ENCODE measurements around the gene ZIC4. TPM values are rescaled to one million over a fixed set of nuclear protein-coding genes. Genes with fewer than 3 reads are reported as not detected.

ZIC4 gene
- polyA plus RNA-seq, 1 of the 3 experiments (the other 2 are of a cell fraction): 1.3 TPM

DNA sequence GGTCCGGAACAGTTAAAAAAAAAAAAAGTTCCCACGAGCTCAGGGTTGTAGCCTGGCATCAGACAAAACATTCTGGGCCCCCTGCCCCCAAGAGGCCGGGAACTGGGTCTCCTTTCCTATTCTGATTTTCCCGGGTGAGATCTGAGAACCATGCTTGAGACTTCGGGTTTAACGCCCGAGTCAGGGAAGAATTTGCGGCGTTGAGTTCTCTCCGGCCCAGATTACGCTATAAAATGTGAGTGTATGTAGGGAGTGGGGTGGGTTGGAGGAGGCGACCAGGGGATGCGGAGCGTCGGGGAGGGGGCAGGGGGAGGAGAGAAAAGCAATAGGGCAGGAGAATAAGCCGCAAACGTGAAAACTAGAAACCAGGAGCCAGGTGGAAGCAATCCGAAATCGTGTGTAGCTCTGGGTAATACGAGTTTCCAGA is 5.5 kb upstream of the ZIC4 start:
- 60% methylated on average over 20 of the region's 20 CpGs for WGBS (ENCODE audit: low lambda C conversion rate)
- DNase-seq: no peak
- no peak overlapping the region for H3K27ac ChIP-seq (ENCODE audit: low read depth in 2 of 2, low read length in 1 of 2)
- H3K9me2 ChIP-seq: no peaks in the 10 kb centered on the region
- H3K4me2 ChIP-seq: no peak overlapping the region
- TF ChIP-seq MXI1 (IDR thresholded peaks at IDR 0.05; ENCODE audit: low read depth, low read length) (no peak), SMC3 (IDR thresholded peaks at IDR 0.05; ENCODE audit: low read depth, low read length) (no peak), MEF2A (IDR thresholded peaks at IDR 0.05; ENCODE audit: borderline replicate concordance, low read depth) (no peak), CHD2 (IDR thresholded peaks at IDR 0.05; ENCODE audit: low read length, partially characterized antibody) (no peak), EP300 (IDR thresholded peaks at IDR 0.05; ENCODE audit: borderline replicate concordance in 1 of 2, low read depth in 1 of 2, low read length in 1 of 2) (no peak), RAD21 (IDR thresholded peaks at IDR 0.05; ENCODE audit: low read length) (no peak), YY1 (IDR thresholded peaks at IDR 0.05; ENCODE audit: low read depth) (no peak), FOXJ3 (CRISPR knock-in tag; IDR thresholded peaks at IDR 0.05) (no peak), JUND (IDR thresholded peaks at IDR 0.05) (no peak)
- TF ChIP-seq, protein P1, sequence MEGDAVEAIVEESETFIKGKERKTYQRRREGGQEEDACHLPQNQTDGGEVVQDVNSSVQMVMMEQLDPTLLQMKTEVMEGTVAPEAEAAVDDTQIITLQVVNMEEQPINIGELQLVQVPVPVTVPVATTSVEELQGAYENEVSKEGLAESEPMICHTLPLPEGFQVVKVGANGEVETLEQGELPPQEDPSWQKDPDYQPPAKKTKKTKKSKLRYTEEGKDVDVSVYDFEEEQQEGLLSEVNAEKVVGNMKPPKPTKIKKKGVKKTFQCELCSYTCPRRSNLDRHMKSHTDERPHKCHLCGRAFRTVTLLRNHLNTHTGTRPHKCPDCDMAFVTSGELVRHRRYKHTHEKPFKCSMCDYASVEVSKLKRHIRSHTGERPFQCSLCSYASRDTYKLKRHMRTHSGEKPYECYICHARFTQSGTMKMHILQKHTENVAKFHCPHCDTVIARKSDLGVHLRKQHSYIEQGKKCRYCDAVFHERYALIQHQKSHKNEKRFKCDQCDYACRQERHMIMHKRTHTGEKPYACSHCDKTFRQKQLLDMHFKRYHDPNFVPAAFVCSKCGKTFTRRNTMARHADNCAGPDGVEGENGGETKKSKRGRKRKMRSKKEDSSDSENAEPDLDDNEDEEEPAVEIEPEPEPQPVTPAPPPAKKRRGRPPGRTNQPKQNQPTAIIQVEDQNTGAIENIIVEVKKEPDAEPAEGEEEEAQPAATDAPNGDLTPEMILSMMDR (IDR thresholded peaks at IDR 0.05): no peak
- TF ChIP-seq, protein P2, sequence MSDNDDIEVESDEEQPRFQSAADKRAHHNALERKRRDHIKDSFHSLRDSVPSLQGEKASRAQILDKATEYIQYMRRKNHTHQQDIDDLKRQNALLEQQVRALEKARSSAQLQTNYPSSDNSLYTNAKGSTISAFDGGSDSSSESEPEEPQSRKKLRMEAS (IDR thresholded peaks at IDR 0.05; ENCODE audit: low read depth): no peak
- TF ChIP-seq, protein P3, sequence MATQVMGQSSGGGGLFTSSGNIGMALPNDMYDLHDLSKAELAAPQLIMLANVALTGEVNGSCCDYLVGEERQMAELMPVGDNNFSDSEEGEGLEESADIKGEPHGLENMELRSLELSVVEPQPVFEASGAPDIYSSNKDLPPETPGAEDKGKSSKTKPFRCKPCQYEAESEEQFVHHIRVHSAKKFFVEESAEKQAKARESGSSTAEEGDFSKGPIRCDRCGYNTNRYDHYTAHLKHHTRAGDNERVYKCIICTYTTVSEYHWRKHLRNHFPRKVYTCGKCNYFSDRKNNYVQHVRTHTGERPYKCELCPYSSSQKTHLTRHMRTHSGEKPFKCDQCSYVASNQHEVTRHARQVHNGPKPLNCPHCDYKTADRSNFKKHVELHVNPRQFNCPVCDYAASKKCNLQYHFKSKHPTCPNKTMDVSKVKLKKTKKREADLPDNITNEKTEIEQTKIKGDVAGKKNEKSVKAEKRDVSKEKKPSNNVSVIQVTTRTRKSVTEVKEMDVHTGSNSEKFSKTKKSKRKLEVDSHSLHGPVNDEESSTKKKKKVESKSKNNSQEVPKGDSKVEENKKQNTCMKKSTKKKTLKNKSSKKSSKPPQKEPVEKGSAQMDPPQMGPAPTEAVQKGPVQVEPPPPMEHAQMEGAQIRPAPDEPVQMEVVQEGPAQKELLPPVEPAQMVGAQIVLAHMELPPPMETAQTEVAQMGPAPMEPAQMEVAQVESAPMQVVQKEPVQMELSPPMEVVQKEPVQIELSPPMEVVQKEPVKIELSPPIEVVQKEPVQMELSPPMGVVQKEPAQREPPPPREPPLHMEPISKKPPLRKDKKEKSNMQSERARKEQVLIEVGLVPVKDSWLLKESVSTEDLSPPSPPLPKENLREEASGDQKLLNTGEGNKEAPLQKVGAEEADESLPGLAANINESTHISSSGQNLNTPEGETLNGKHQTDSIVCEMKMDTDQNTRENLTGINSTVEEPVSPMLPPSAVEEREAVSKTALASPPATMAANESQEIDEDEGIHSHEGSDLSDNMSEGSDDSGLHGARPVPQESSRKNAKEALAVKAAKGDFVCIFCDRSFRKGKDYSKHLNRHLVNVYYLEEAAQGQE (IDR thresholded peaks at IDR 0.05; ENCODE audit: low read depth, low read length): no peak
- H3K4me3 ChIP-seq (ENCODE audit: low read depth in 2 of 2, low read length in 1 of 2): no peak overlapping the region
- no peak overlapping the region for H2AFZ ChIP-seq (ENCODE audit: low read depth)
- POLR2A ChIA-PET: no interaction called here
- no peaks in the 10 kb centered on the region; a peak in 1 of 4 replicates for H3K4me1 ChIP-seq (ENCODE audit: control insufficient read depth in 1 of 2, insufficient read depth in 2 of 2, low read depth in 1 of 2, low read length in 1 of 2)
- no peaks in the 10 kb centered on the region for H4K20me1 ChIP-seq (ENCODE audit: insufficient read depth)
- H3K36me3 ChIP-seq (replicated peaks in 1 of 2; ENCODE audit: control insufficient read depth in 1 of 2, insufficient read depth in 2 of 2, low read length in 1 of 2): no peaks in the 10 kb centered on the region
- no peaks in the 10 kb centered on the region for H3K79me2 ChIP-seq (ENCODE audit: insufficient read depth)
- H3K9me3 ChIP-seq: no peaks in the 10 kb centered on the region
- CTCF ChIA-PET: no interaction called here
- no peaks in the 10 kb centered on the region for H3F3A ChIP-seq (replicated peaks; ENCODE audit: insufficient read depth)
- peaks cover 60% of the 10 kb centered on the region for H3K27me3 ChIP-seq (ENCODE audit: insufficient read depth)
- H3K9ac ChIP-seq: no peak overlapping the region
